Neural cell (in vitro differentiated cells): ENCODE data around the gene PRMT5.

Experiments
- EP300 ChIP-seq: fragments of 450-650 bp; conservative IDR thresholded peaks from 2 replicates; pipeline ENCODE4 v1.6.1; 2014; ENCODE audit warnings: antibody characterized with exemption, mild to moderate bottlenecking, moderate library complexity; ENCODE audit not compliant: poor library complexity, severe bottlenecking
- EZH2 ChIP-seq: fragments of 200-600, 300-800 bp; shearing (Covaris generic), sonication (generic); IDR thresholded peaks from 2 replicates; pipeline ENCODE4 v1.6.1; 2014; ENCODE audit warnings: antibody characterized with exemption, low read length, borderline replicate concordance, mild to moderate bottlenecking; ENCODE audit not compliant: insufficient read depth, poor library complexity, severe bottlenecking
- POLR2AphosphoS5 ChIP-seq: IDR thresholded peaks from 2 replicates; pipeline ENCODE4 v1.6.1; 2012
- RAD21 ChIP-seq: fragments of 450-650 bp; conservative IDR thresholded peaks from 2 replicates; pipeline ENCODE4 v1.6.1; 2014; ENCODE audit warnings: antibody characterized with exemption, mild to moderate bottlenecking, moderate library complexity
- SMC3 ChIP-seq: fragments of 450-650 bp; conservative IDR thresholded peaks from 2 replicates; pipeline ENCODE4 v1.6.1; 2014; ENCODE audit warnings: antibody characterized with exemption, mild to moderate bottlenecking, moderate library complexity; ENCODE audit not compliant: poor library complexity
- TAF1 ChIP-seq: IDR thresholded peaks from 2 replicates; pipeline ENCODE4 v1.6.1; 2012; ENCODE audit warnings: low read depth
- TF ChIP-seq, protein P1 (sequence below): fragments of 450-650 bp; IDR thresholded peaks from 2 replicates; pipeline ENCODE4 v1.5.1; 2014; ENCODE audit warnings: antibody characterized with exemption, mild to moderate bottlenecking, moderate library complexity; ENCODE audit not compliant: poor library complexity, severe bottlenecking
- TF ChIP-seq, protein P2 (sequence below): IDR thresholded peaks from 2 replicates; pipeline ENCODE4 v1.6.1; 2012; ENCODE audit warnings: borderline replicate concordance

DNA sequence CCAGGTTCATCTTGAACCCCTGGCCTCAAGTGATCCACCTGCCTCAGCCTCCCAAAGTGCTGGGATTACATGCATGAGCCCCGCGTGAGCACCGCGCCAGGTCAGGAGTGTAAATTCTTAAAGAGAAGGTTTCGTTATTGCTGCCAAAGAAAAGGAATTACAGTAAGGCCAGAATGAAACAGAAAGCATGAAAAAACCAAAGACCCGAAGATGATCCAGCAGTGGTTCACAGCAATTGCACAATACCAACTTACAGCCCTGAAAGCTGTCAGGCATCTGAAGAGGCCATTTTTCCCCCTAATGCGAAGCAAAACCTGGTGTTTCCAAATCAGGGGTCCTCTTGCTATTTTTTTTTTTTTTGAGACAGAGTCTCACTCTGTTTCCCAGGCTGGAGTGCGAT, 20.6 kb downstream of the PRMT5 start:
- TF ChIP-seq POLR2AphosphoS5: no peak
- TF ChIP-seq EZH2: no peak
- no peak for TF ChIP-seq RAD21
- TF ChIP-seq, protein P1, sequence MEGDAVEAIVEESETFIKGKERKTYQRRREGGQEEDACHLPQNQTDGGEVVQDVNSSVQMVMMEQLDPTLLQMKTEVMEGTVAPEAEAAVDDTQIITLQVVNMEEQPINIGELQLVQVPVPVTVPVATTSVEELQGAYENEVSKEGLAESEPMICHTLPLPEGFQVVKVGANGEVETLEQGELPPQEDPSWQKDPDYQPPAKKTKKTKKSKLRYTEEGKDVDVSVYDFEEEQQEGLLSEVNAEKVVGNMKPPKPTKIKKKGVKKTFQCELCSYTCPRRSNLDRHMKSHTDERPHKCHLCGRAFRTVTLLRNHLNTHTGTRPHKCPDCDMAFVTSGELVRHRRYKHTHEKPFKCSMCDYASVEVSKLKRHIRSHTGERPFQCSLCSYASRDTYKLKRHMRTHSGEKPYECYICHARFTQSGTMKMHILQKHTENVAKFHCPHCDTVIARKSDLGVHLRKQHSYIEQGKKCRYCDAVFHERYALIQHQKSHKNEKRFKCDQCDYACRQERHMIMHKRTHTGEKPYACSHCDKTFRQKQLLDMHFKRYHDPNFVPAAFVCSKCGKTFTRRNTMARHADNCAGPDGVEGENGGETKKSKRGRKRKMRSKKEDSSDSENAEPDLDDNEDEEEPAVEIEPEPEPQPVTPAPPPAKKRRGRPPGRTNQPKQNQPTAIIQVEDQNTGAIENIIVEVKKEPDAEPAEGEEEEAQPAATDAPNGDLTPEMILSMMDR: no peak
- TF ChIP-seq, protein P2, sequence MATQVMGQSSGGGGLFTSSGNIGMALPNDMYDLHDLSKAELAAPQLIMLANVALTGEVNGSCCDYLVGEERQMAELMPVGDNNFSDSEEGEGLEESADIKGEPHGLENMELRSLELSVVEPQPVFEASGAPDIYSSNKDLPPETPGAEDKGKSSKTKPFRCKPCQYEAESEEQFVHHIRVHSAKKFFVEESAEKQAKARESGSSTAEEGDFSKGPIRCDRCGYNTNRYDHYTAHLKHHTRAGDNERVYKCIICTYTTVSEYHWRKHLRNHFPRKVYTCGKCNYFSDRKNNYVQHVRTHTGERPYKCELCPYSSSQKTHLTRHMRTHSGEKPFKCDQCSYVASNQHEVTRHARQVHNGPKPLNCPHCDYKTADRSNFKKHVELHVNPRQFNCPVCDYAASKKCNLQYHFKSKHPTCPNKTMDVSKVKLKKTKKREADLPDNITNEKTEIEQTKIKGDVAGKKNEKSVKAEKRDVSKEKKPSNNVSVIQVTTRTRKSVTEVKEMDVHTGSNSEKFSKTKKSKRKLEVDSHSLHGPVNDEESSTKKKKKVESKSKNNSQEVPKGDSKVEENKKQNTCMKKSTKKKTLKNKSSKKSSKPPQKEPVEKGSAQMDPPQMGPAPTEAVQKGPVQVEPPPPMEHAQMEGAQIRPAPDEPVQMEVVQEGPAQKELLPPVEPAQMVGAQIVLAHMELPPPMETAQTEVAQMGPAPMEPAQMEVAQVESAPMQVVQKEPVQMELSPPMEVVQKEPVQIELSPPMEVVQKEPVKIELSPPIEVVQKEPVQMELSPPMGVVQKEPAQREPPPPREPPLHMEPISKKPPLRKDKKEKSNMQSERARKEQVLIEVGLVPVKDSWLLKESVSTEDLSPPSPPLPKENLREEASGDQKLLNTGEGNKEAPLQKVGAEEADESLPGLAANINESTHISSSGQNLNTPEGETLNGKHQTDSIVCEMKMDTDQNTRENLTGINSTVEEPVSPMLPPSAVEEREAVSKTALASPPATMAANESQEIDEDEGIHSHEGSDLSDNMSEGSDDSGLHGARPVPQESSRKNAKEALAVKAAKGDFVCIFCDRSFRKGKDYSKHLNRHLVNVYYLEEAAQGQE: no peak
- no peak for TF ChIP-seq TAF1
- TF ChIP-seq SMC3: no peak
- TF ChIP-seq EP300: no peak
